ENCODE data around the gene USP13. TPM values are rescaled to one million over a fixed set of nuclear protein-coding genes. Genes with fewer than 3 reads are reported as not detected.

Gene USP13
- total RNA-seq, 1 experiment from 2014 or later = 22.7 TPM

- TF ChIP-seq SP1 (IDR thresholded peaks at IDR 0.05; ENCODE audit: low read depth) (no peak), EGR1 (IDR thresholded peaks at IDR 0.05; ENCODE audit: low read depth) (no peak)
Observed at GRCh38 chr3:179651687-179652446, 973 bp upstream of the USP13 start (continued).

- H3K27ac ChIP-seq (ENCODE audit: low read depth, low read length) = peak overlapping the region; percentile 85
- H3K79me2 ChIP-seq (ENCODE audit: insufficient read depth, low read length) = peaks cover 52% of the 10 kb centered on the region
- intact Hi-C loops (cut with micrococcal nuclease) = no loop called here
- peak overlapping the region; percentile 22 for H2AFZ ChIP-seq (ENCODE audit: low read depth, low read length, poor library complexity, severe bottlenecking)
- H3K9me3 ChIP-seq (ENCODE audit: control insufficient read depth in 1 of 2, insufficient read depth in 1 of 2, low read depth in 1 of 2, low read length in 2 of 2) = no peaks in the 10 kb centered on the region
- peak overlapping the region; percentile 95 for H3K9ac ChIP-seq (ENCODE audit: low read length)
- ATAC-seq (peak; percentile 43), DNase-seq (ENCODE audit: low read depth, low spot score) (peak; percentile 12)
- peaks cover 4 to 28% of the 10 kb centered on the region in 2 experiments; a peak in 3 of 4 replicates for H3K4me1 ChIP-seq (ENCODE audit: control insufficient read depth in 1 of 2, insufficient read depth in 2 of 2, low read length in 2 of 2)
- H3K4me2 ChIP-seq (ENCODE audit: low read length) = peak overlapping the region; percentile 69
- RAD21 ChIA-PET (ENCODE audit: low non-redundant PET in 1 of 2, low total read pairs in 2 of 2, uncharacterized antibody in 2 of 2, unreplicated experiment in 2 of 2) = no interaction called here
- BruUV-seq (replicated peaks) = no TSS peak
- no peaks in the 10 kb centered on the region for H4K20me1 ChIP-seq (ENCODE audit: insufficient read depth)
- H3K4me3 ChIP-seq (replicated peaks in 1 of 2; ENCODE audit: low read depth in 1 of 2, low read length in 2 of 2) = peak overlapping the region; percentile 88 to 94
- POLR2A ChIA-PET = no interaction called here
- H3K36me3 ChIP-seq (ENCODE audit: control insufficient read depth in 1 of 2, insufficient read depth in 2 of 2, low read length in 2 of 2) = no peaks in the 10 kb centered on the region
- no peaks in the 10 kb centered on the region for H3K27me3 ChIP-seq (ENCODE audit: insufficient read depth, low read length)
- H3K9me2 ChIP-seq (ENCODE audit: insufficient read depth) = no peaks in the 10 kb centered on the region
- CTCF ChIA-PET = interaction anchor here (0.9 kb wide), 1 partner anchor 9 kb away, joined by 4 read pairs; no protein-coding TSS in a partner anchor
- no peak for TF ChIP-seq ZNF274 (IDR thresholded peaks at IDR 0.05; ENCODE audit: low read depth, low read length)
- no peak for TF ChIP-seq CBX3 (IDR thresholded peaks at IDR 0.05; ENCODE audit: low read depth)
- TF ChIP-seq, protein P1, sequence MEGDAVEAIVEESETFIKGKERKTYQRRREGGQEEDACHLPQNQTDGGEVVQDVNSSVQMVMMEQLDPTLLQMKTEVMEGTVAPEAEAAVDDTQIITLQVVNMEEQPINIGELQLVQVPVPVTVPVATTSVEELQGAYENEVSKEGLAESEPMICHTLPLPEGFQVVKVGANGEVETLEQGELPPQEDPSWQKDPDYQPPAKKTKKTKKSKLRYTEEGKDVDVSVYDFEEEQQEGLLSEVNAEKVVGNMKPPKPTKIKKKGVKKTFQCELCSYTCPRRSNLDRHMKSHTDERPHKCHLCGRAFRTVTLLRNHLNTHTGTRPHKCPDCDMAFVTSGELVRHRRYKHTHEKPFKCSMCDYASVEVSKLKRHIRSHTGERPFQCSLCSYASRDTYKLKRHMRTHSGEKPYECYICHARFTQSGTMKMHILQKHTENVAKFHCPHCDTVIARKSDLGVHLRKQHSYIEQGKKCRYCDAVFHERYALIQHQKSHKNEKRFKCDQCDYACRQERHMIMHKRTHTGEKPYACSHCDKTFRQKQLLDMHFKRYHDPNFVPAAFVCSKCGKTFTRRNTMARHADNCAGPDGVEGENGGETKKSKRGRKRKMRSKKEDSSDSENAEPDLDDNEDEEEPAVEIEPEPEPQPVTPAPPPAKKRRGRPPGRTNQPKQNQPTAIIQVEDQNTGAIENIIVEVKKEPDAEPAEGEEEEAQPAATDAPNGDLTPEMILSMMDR (IDR thresholded peaks at IDR 0.05 in 2 of 3, conservative IDR thresholded peaks at IDR 0.05 in 1 of 3; ENCODE audit: borderline replicate concordance in 1 of 3, insufficient read depth in 1 of 3, low read depth in 2 of 3, low read length in 2 of 3) = no peak
- TF ChIP-seq SIN3A (IDR thresholded peaks at IDR 0.05; ENCODE audit: low read depth) = 0 out of 2 replicates have a peak, but pooled peaks have one; percentile 36
- TF ChIP-seq POLR2AphosphoS5 (IDR thresholded peaks at IDR 0.05; ENCODE audit: low read depth, low read length) = no peak; the same call in none of the 2 replicates
- peak; percentile 85 for TF ChIP-seq ZFX (IDR thresholded peaks at IDR 0.05)
- peak; percentile 45; the same call in 1 of the 2 replicates for TF ChIP-seq MAX (IDR thresholded peaks at IDR 0.05)
- TF ChIP-seq, protein P2, sequence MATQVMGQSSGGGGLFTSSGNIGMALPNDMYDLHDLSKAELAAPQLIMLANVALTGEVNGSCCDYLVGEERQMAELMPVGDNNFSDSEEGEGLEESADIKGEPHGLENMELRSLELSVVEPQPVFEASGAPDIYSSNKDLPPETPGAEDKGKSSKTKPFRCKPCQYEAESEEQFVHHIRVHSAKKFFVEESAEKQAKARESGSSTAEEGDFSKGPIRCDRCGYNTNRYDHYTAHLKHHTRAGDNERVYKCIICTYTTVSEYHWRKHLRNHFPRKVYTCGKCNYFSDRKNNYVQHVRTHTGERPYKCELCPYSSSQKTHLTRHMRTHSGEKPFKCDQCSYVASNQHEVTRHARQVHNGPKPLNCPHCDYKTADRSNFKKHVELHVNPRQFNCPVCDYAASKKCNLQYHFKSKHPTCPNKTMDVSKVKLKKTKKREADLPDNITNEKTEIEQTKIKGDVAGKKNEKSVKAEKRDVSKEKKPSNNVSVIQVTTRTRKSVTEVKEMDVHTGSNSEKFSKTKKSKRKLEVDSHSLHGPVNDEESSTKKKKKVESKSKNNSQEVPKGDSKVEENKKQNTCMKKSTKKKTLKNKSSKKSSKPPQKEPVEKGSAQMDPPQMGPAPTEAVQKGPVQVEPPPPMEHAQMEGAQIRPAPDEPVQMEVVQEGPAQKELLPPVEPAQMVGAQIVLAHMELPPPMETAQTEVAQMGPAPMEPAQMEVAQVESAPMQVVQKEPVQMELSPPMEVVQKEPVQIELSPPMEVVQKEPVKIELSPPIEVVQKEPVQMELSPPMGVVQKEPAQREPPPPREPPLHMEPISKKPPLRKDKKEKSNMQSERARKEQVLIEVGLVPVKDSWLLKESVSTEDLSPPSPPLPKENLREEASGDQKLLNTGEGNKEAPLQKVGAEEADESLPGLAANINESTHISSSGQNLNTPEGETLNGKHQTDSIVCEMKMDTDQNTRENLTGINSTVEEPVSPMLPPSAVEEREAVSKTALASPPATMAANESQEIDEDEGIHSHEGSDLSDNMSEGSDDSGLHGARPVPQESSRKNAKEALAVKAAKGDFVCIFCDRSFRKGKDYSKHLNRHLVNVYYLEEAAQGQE (IDR thresholded peaks at IDR 0.05; ENCODE audit: low read depth) = no peak
- no peak for TF ChIP-seq POLR2A (IDR thresholded peaks at IDR 0.05; ENCODE audit: borderline replicate concordance, extremely low read depth, insufficient read depth, insufficient read length)
Observed at GRCh38 chr3:179653096-179653797, 407 bp downstream of the USP13 start.

All from HCT116 (cell line).